Measurements from ENCODE around the gene WDR4. TPM values are rescaled to one million over a fixed set of nuclear protein-coding genes. Genes with fewer than 3 reads are reported as not detected.

Gene WDR4
- total and polyA plus RNA-seq, 11 donors = 1.7 to 17.9 (median 6.4) TPM

- no peak for DNase-seq
- H3K27ac ChIP-seq = no peak overlapping the region
- 83 to 96% (median 87%) methylated on average over 7 to 14 of the region's 14 CpGs for WGBS, 4 donors
- no peaks in the 10 kb centered on the region for H3K27me3 ChIP-seq
- no peak overlapping the region for H3K4me3 ChIP-seq
- TF ChIP-seq CTCF (IDR thresholded peaks at IDR 0.05) (no peak), POLR2A (IDR thresholded peaks at IDR 0.05) (no peak)
- H3K36me3 ChIP-seq = peaks cover 0 to 69% (median 34%) of the 10 kb centered on the region in 9 donors
- intact Hi-C loops (cut with DNase I) = no loop called here
- ATAC-seq = no peak
- peaks cover 0 to 26% (median 10%) of the 10 kb centered on the region in 12 donors for H3K4me1 ChIP-seq
- no peaks in the 10 kb centered on the region for H3K9me3 ChIP-seq
Observed at GRCh38 chr21:42864286-42864685, 15.1 kb downstream of the WDR4 start.

- intact Hi-C loops (cut with DNase I) = no loop called here
- Histone ChIP-seq H3K4me1 (peaks cover 0 to 26% (median 10%) of the 10 kb centered on the region in 12 donors), H3K27ac (no peak overlapping the region), H3K4me3 (no peak overlapping the region), H3K36me3 (peaks cover 0 to 68% (median 34%) of the 10 kb centered on the region in 9 donors), H3K27me3 (no peaks in the 10 kb centered on the region), H3K9me3 (no peaks in the 10 kb centered on the region)
- 84 to 94% (median 89%) methylated on average over 13 of the region's 13 CpGs for WGBS, 4 donors
- no peak for TF ChIP-seq CTCF (IDR thresholded peaks at IDR 0.05)
- TF ChIP-seq POLR2A (IDR thresholded peaks at IDR 0.05) = no peak
- ATAC-seq = no peak
- no peak for DNase-seq
Observed at GRCh38 chr21:42863504-42863870, 15.9 kb downstream of the WDR4 start.

GRCh38 chr21:42862774-42863503 is 16.4 kb downstream of the WDR4 start:
- TF ChIP-seq CTCF (IDR thresholded peaks at IDR 0.05) (no peak), POLR2A (IDR thresholded peaks at IDR 0.05) (no peak)
- peaks cover 0 to 67% (median 34%) of the 10 kb centered on the region in 9 donors for H3K36me3 ChIP-seq
- DNase-seq (no peak), ATAC-seq (no peak)
- no peak overlapping the region for H3K27ac ChIP-seq
- intact Hi-C loops (cut with DNase I) = no loop called here
- peaks cover 0 to 26% (median 10%) of the 10 kb centered on the region in 12 donors for H3K4me1 ChIP-seq
- no peaks in the 10 kb centered on the region for H3K27me3 ChIP-seq
- no peak overlapping the region for H3K4me3 ChIP-seq
- no peaks in the 10 kb centered on the region for H3K9me3 ChIP-seq
- 93 to 96% (median 94%) methylated on average over 21 of the region's 21 CpGs for WGBS, 4 donors

GRCh38 chr21:42861848-42862400 is 17.4 kb downstream of the WDR4 start:
- no peak for DNase-seq
- no peaks in the 10 kb centered on the region for H3K27me3 ChIP-seq
- H3K4me3 ChIP-seq = no peak overlapping the region
- TF ChIP-seq CTCF (IDR thresholded peaks at IDR 0.05) (peak in 2 of 12 donors; percentile 12 to 21), POLR2A (IDR thresholded peaks at IDR 0.05) (no peak)
- 71 to 83% (median 78%) methylated on average over 20 to 29 of the region's 29 CpGs for WGBS, 4 donors
- H3K4me1 ChIP-seq = peaks cover 0 to 26% (median 10%) of the 10 kb centered on the region in 12 donors
- H3K9me3 ChIP-seq = no peaks in the 10 kb centered on the region
- intact Hi-C loops (cut with DNase I) = no loop called here
- no peak for ATAC-seq
- no peak overlapping the region for H3K27ac ChIP-seq
- peaks cover 0 to 67% (median 43%) of the 10 kb centered on the region in 9 donors for H3K36me3 ChIP-seq

Measured in heart left ventricle (tissue), 16 donors.